ENCODE data around the gene PSMD6.

The PSMD6 gene

DNA sequence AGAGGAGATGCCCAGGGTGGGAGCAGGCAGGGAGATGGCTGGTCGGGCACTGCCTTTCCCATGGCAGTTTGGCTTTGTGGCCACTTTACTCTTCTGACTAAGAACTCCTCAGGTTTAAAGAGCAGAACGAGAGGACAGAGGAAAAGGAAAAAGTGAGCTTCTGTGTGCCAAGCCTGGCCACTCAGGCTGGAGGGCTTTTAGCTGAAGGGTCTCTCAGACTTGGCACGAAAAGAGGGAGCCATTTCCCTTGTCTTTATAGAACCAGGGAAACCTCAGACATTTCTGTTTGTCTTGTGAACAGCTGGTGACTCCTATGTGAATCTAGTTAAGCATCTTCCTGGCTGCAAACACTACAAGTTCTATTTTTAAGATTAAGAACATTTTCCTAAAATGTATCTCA is 23.3 kb upstream of the PSMD6 start:
- H3K27ac ChIP-seq, result no peak overlapping the region
- TF ChIP-seq ZFX (IDR thresholded peaks at IDR 0.05), result no peak
- TF ChIP-seq, protein P1, sequence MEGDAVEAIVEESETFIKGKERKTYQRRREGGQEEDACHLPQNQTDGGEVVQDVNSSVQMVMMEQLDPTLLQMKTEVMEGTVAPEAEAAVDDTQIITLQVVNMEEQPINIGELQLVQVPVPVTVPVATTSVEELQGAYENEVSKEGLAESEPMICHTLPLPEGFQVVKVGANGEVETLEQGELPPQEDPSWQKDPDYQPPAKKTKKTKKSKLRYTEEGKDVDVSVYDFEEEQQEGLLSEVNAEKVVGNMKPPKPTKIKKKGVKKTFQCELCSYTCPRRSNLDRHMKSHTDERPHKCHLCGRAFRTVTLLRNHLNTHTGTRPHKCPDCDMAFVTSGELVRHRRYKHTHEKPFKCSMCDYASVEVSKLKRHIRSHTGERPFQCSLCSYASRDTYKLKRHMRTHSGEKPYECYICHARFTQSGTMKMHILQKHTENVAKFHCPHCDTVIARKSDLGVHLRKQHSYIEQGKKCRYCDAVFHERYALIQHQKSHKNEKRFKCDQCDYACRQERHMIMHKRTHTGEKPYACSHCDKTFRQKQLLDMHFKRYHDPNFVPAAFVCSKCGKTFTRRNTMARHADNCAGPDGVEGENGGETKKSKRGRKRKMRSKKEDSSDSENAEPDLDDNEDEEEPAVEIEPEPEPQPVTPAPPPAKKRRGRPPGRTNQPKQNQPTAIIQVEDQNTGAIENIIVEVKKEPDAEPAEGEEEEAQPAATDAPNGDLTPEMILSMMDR (conservative IDR thresholded peaks at IDR 0.05), result no peak

DNA sequence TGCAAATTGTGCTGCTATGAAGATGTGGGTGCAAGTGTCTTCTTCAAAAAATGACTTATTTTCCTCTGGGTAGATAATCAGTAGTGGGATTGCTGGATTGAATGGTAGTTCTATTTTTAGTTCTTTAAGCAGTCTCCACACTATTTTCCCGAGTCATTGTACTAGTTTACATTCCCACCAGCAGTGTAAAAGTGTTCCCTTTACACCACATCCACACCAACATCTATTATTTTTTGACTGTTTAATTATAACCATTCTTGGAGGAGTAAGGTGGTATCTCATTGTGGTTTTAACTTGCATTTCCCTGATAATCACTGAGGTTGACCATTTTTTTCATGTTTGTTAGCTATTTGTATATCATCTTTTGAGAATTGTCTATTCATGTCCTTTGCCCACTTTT is 19.7 kb upstream of the PSMD6 start:
- TF ChIP-seq ZFX (IDR thresholded peaks at IDR 0.05), result no peak
- TF ChIP-seq, protein P1 (conservative IDR thresholded peaks at IDR 0.05), result no peak
- no peak overlapping the region for H3K27ac ChIP-seq

- no peak overlapping the region for H3K27ac ChIP-seq
These were observed 16.9 kb upstream of the PSMD6 start for GRCh38 chr3:64039981-64040733.

GRCh38 chr3:64039332-64039731 is 16.0 kb upstream of the PSMD6 start:
- H3K27ac ChIP-seq, result no peak overlapping the region

More at GRCh38 chr3:64039981-64040733, 16.9 kb upstream of the PSMD6 start:
- TF ChIP-seq, protein P1 (conservative IDR thresholded peaks at IDR 0.05), result no peak
- TF ChIP-seq ZFX (IDR thresholded peaks at IDR 0.05), result no peak

GRCh38 chr3:64038253-64038767 is 15.0 kb upstream of the PSMD6 start:
- TF ChIP-seq ZFX (IDR thresholded peaks at IDR 0.05), result no peak
- TF ChIP-seq, protein P1 (conservative IDR thresholded peaks at IDR 0.05), result no peak
- no peak overlapping the region for H3K27ac ChIP-seq

More at GRCh38 chr3:64039332-64039731, 16.0 kb upstream of the PSMD6 start:
- TF ChIP-seq, protein P1 (conservative IDR thresholded peaks at IDR 0.05), result no peak
- no peak for TF ChIP-seq ZFX (IDR thresholded peaks at IDR 0.05)

GRCh38 chr3:64037084-64037483 is 13.8 kb upstream of the PSMD6 start:
- TF ChIP-seq, protein P1 (conservative IDR thresholded peaks at IDR 0.05), result no peak
- no peak for TF ChIP-seq ZFX (IDR thresholded peaks at IDR 0.05)
- H3K27ac ChIP-seq, result no peak overlapping the region

DNA sequence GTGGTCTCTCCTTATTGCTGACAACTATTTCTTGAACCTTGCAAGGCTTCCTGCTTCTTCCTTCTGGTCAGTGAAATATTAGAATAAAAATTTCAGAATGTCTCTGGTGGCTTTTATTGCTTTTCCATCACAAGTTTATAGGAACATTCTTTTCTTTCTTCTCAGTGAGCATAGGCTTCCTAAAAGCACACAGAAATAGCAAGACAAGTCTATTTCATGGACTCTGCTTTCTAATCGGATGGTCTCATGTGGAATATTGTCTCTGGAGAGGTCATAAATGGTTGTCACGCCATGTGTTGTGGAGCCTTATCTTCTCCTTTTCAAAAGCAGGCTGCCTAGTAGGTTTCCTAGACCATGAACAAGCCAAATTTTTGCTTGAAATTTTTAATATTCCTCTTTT is 9.8 kb upstream of the PSMD6 start:
- no peak for TF ChIP-seq ZFX (IDR thresholded peaks at IDR 0.05)
- TF ChIP-seq, protein P1 (conservative IDR thresholded peaks at IDR 0.05), result no peak
- H3K27ac ChIP-seq, result no peak overlapping the region

Data from C4-2B (cell line).